GM13977 (cell line): ENCODE measurements around the gene TMEM63B.
"Not testable (repeated sequence)": the region's sequence is repeated elsewhere in the genome, so short reads cannot be mapped to it uniquely, and the experiment has no call there.

Experiments used
- DNase-seq: peaks from one replicate; pipeline ENCODE4 v3.0.0; 2012; ENCODE audit warnings: low spot score
- CTCF ChIP-seq: IDR thresholded peaks from 2 replicates; pipeline ENCODE4 v1.5.1; 2012; ENCODE audit warnings: mild to moderate bottlenecking, control low read depth; ENCODE audit not compliant: insufficient read depth; ENCODE audit errors: extremely low read depth, missing control alignments
- in situ Hi-C: fragments of 300-500 bp; cut with MboI; formaldehyde crosslinking; loops from one replicate; pipeline ENCODE4 v1.12.0; 2022; ENCODE audit warnings: low sequenced_read_pairs, low pct_unique_long_range_greater_than_20kb, mixed read lengths, inconsistent platforms; ENCODE audit not compliant: unreplicated experiment

TMEM63B gene

GRCh38 chr6:44142835-44143234, 15.5 kb downstream of the TMEM63B start:
- no peak for TF ChIP-seq CTCF
- in situ Hi-C loops: no loop called here

GRCh38 chr6:44143731-44144130, 16.4 kb downstream of the TMEM63B start:
- no peak for DNase-seq
- in situ Hi-C loops: no loop called here

More at GRCh38 chr6:44142835-44143234, 15.5 kb downstream of the TMEM63B start:
- DNase-seq: no peak

GRCh38 chr6:44144536-44144935, 17.2 kb downstream of the TMEM63B start:
- in situ Hi-C loops, DNase-seq: not testable (repeated sequence)

More at GRCh38 chr6:44143731-44144130, 16.4 kb downstream of the TMEM63B start:
- no peak for TF ChIP-seq CTCF

- in situ Hi-C loops: no loop called here
- DNase-seq: no peak
- TF ChIP-seq CTCF: no peak
Observed at GRCh38 chr6:44145839-44146238, 18.5 kb downstream of the TMEM63B start.

GRCh38 chr6:44146685-44147084, 19.3 kb downstream of the TMEM63B start:
- TF ChIP-seq CTCF: no peak
- no peak for DNase-seq
- in situ Hi-C loops: no loop called here

- no peak for DNase-seq
- in situ Hi-C loops: no loop called here
- TF ChIP-seq CTCF: no peak
Observed at GRCh38 chr6:44147256-44147655, 19.9 kb downstream of the TMEM63B start.

- TF ChIP-seq CTCF: no peak
- in situ Hi-C loops: no loop called here
- DNase-seq: no peak
Observed at GRCh38 chr6:44148306-44148705, 21.0 kb downstream of the TMEM63B start.
